AG04450 (cell line): ENCODE results near the gene DNAJB13. TPM values are rescaled to one million over a fixed set of nuclear protein-coding genes. Genes with fewer than 3 reads are reported as not detected.

Source experiments
- CTCF ChIA-PET: fragments of 300-600, 350-600 bp; formaldehyde crosslinking; extraction: SDS; loops from one replicate; lab custom pipeline; 2022; ENCODE audit warnings: antibody characterized with exemption, inconsistent platforms; lab: Charles Lee
- POLR2A ChIA-PET: fragments of 350-600 bp; formaldehyde crosslinking; extraction: SDS; loops from one replicate; lab custom pipeline; 2021; ENCODE audit warnings: antibody characterized with exemption, inconsistent platforms; lab: Yijun Ruan, JAX
- DNase-seq: peaks from one replicate; pipeline ENCODE4 v3.0.0-alpha.2; 2011; ENCODE audit warnings: low read depth, low spot score
- H3K27ac ChIP-seq: one replicate; pipeline ENCODE4 v1.5.1; 2012; ENCODE audit warnings: low read depth, low read length, control low read depth
- H3K27me3 ChIP-seq: one replicate; pipeline ENCODE4 v1.6.0; 2012; ENCODE audit warnings: low read length; ENCODE audit not compliant: control insufficient read depth, insufficient read depth
- H3K4me3 ChIP-seq: 2 replicates; pipeline ENCODE4 v1.5.1; 2011; ENCODE audit warnings: mild to moderate bottlenecking, low read depth, low read length, control low read depth
- H3K9me3 ChIP-seq: 2 replicates; pipeline ENCODE4 v1.5.1; 2012; ENCODE audit warnings: low read length; ENCODE audit not compliant: control insufficient read depth, insufficient read depth
- CTCF ChIP-seq: IDR thresholded peaks from 2 replicates; pipeline ENCODE4 v1.5.1; 2011; ENCODE audit warnings: low read depth, low read length, control low read depth, inconsistent platforms
- polyA plus RNA-seq: library from polyadenylated mRNA; depleted of rRNA; stranded (reverse); fragments of >200 nt; gene quantifications from 2 replicates; pipeline ENCODE4 v1.2.3, GENCODE V29; 2011

DNAJB13 gene
- polyA plus RNA-seq, 1 experiment = 0.11 TPM

GRCh38 chr11:73965076-73965763 lies 14.4 kb downstream of the DNAJB13 start:
- peaks cover 8% of the 10 kb centered on the region for H3K27me3 ChIP-seq
- CTCF ChIA-PET = interaction anchor here (0.7 to 2.2 kb wide), 8 partner anchors 10 to 485 kb away, joined by 3 to 12 read pairs (median 5); no protein-coding TSS in a partner anchor
- H3K27ac ChIP-seq = no peak overlapping the region
- no peaks in the 10 kb centered on the region; the same call in 1 of the 2 replicates for H3K9me3 ChIP-seq
- TF ChIP-seq CTCF = 0 out of 2 replicates have a peak, but pooled peaks have one; percentile 7
- no peak for DNase-seq
- no peak overlapping the region for H3K4me3 ChIP-seq
- POLR2A ChIA-PET = no interaction called here

GRCh38 chr11:73965764-73966121 lies 14.9 kb downstream of the DNAJB13 start:
- H3K27me3 ChIP-seq = peaks cover 8% of the 10 kb centered on the region
- no peak for DNase-seq
- CTCF ChIA-PET = no interaction called here
- no peaks in the 10 kb centered on the region; the same call in 1 of the 2 replicates for H3K9me3 ChIP-seq
- H3K27ac ChIP-seq = no peak overlapping the region
- no peak overlapping the region for H3K4me3 ChIP-seq
- TF ChIP-seq CTCF = no peak
- POLR2A ChIA-PET = no interaction called here

- POLR2A ChIA-PET = no interaction called here
- TF ChIP-seq CTCF = no peak
- H3K4me3 ChIP-seq = no peak overlapping the region
- DNase-seq = no peak
- H3K27ac ChIP-seq = peak overlapping the region; percentile 11
- CTCF ChIA-PET = no interaction called here
- H3K9me3 ChIP-seq = no peaks in the 10 kb centered on the region; the same call in 1 of the 2 replicates
- H3K27me3 ChIP-seq = peaks cover 8% of the 10 kb centered on the region
Measured at GRCh38 chr11:73968356-73968966, 17.6 kb downstream of the DNAJB13 start.

GRCh38 chr11:73969091-73969490 lies 18.3 kb downstream of the DNAJB13 start:
- DNase-seq = no peak
- H3K27ac ChIP-seq = no peak overlapping the region
- H3K27me3 ChIP-seq = peaks cover 8% of the 10 kb centered on the region
- H3K4me3 ChIP-seq = no peak overlapping the region
- CTCF ChIA-PET = no interaction called here
- no peak for TF ChIP-seq CTCF
- POLR2A ChIA-PET = no interaction called here
- H3K9me3 ChIP-seq = no peaks in the 10 kb centered on the region; the same call in 1 of the 2 replicates
